Measurements from ENCODE around the gene TLCD3A. TPM values are rescaled to one million over a fixed set of nuclear protein-coding genes. Genes with fewer than 3 reads are reported as not detected.
"Not testable (repeated sequence)": the region's sequence is repeated elsewhere in the genome, so short reads cannot be mapped to it uniquely, and the experiment has no call there.

TLCD3A gene
- total RNA-seq, 1 experiment from 2014 or later = 13.4 TPM

DNA sequence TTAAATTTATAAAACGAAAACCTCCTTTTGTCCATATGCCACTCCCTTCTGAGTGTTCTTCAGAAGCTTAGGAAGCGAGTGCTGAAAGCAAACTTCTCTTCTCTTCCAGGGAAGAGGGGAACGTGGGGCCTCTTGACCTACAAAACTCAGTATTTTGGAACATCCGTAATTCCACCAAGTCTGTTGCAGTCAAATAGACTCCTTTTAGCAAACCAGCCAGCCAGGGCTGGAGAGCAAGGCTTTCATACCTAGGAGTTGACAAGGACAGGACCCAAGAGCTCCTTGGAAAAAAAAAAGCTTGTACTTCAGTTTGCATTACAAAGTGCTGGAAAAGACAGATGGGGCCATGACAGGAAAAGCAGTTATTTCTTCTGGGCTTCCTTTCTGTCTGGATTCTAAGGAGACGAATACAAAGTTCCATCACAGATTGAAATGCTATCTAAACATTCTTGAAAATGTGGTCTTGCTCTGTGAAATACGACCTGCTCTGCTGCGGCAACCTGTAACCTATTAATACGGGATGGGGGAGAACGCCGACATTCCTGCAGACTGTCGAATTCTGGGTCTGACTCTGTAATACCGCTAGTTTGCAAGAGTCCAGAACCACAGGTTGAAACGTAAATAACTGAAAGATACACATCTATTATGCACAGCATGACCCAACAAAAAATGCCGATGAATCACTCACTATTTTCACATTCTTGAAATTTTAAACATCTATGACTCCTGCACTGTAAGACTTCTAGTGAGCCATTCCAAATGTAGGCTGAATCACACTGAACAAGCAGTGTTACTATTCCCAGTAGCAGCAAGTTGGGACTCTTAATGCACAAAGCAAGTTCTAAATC lies 38.4 kb upstream of the TLCD3A start:
- H3K4me3 ChIP-seq (ENCODE audit: low read depth, low read length) = no peak overlapping the region
- Mint-ChIP-seq H3K36me3 (ENCODE audit: insufficient read depth, unreplicated experiment) (peaks cover 22% of the 10 kb centered on the region), H3K27ac (ENCODE audit: unreplicated experiment) (no peak overlapping the region), H3K9me3 (ENCODE audit: unreplicated experiment) (no peaks in the 10 kb centered on the region), H3K4me3 (ENCODE audit: unreplicated experiment) (no peak overlapping the region), H3K27me3 (ENCODE audit: insufficient read depth, unreplicated experiment) (no peaks in the 10 kb centered on the region), H3K4me1 (ENCODE audit: low read depth, unreplicated experiment) (no peaks in the 10 kb centered on the region)
- ChIA-PET CTCF (no interaction called here), POLR2A (no interaction called here)
- intact Hi-C loops (cut with micrococcal nuclease; ENCODE audit: unreplicated experiment) = no loop called here
- DNase-seq = no peak
- no peaks in the 10 kb centered on the region for H3K36me3 ChIP-seq (ENCODE audit: control insufficient read depth, insufficient read depth, low read length)
- H3K9me3 ChIP-seq = no peaks in the 10 kb centered on the region
- no TSS peak for BruUV-seq (replicated peaks)
- H3K27me3 ChIP-seq (replicated peaks; ENCODE audit: control insufficient read depth, insufficient read depth, low read length) = no peaks in the 10 kb centered on the region
- no peaks in the 10 kb centered on the region for H3K4me1 ChIP-seq
- TF ChIP-seq, protein P1, sequence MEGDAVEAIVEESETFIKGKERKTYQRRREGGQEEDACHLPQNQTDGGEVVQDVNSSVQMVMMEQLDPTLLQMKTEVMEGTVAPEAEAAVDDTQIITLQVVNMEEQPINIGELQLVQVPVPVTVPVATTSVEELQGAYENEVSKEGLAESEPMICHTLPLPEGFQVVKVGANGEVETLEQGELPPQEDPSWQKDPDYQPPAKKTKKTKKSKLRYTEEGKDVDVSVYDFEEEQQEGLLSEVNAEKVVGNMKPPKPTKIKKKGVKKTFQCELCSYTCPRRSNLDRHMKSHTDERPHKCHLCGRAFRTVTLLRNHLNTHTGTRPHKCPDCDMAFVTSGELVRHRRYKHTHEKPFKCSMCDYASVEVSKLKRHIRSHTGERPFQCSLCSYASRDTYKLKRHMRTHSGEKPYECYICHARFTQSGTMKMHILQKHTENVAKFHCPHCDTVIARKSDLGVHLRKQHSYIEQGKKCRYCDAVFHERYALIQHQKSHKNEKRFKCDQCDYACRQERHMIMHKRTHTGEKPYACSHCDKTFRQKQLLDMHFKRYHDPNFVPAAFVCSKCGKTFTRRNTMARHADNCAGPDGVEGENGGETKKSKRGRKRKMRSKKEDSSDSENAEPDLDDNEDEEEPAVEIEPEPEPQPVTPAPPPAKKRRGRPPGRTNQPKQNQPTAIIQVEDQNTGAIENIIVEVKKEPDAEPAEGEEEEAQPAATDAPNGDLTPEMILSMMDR (IDR thresholded peaks at IDR 0.05; ENCODE audit: insufficient read depth in 1 of 2, low read depth in 1 of 2, low read length in 1 of 2, severe bottlenecking in 1 of 2, unreplicated experiment in 1 of 2) = no peak

DNA sequence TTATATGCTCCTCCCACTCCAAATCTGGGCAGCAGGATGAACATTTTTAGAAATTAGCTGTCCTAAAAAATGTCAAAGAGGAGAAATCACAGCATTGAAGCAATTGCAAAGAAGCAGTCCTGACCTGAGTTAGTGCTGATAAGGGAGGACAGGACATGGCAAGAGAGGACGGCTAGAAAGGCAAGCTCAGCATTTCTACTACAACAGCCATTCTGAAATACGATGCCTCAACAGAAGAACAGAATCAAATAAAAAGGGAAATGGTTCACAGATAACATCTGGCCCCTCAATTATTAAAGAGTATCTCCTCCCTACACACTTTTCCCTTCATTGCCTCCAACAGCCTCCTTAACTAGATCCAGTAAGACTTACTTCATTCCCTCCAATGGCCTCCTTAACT lies 36.0 kb upstream of the TLCD3A start:
- H3K9me3 Mint-ChIP-seq (ENCODE audit: unreplicated experiment) = no peaks in the 10 kb centered on the region
- H3K4me1 ChIP-seq = no peaks in the 10 kb centered on the region
- intact Hi-C loops (cut with micrococcal nuclease; ENCODE audit: unreplicated experiment) = no loop called here
- H3K4me3 ChIP-seq (ENCODE audit: low read depth, low read length) = no peak overlapping the region
- H3K27ac Mint-ChIP-seq (ENCODE audit: unreplicated experiment) = no peak overlapping the region
- no peaks in the 10 kb centered on the region for H3K36me3 ChIP-seq (ENCODE audit: control insufficient read depth, insufficient read depth, low read length)
- ChIA-PET POLR2A (no interaction called here), CTCF (no interaction called here)
- TF ChIP-seq, protein P1 (IDR thresholded peaks at IDR 0.05; ENCODE audit: insufficient read depth in 1 of 2, low read depth in 1 of 2, low read length in 1 of 2, severe bottlenecking in 1 of 2, unreplicated experiment in 1 of 2) = no peak
- no TSS peak for BruUV-seq (replicated peaks)
- H3K4me1 Mint-ChIP-seq (ENCODE audit: low read depth, unreplicated experiment) = no peaks in the 10 kb centered on the region
- peaks cover 15% of the 10 kb centered on the region for H3K36me3 Mint-ChIP-seq (ENCODE audit: insufficient read depth, unreplicated experiment)
- H3K27me3 ChIP-seq (replicated peaks; ENCODE audit: control insufficient read depth, insufficient read depth, low read length) = no peaks in the 10 kb centered on the region
- DNase-seq = no peak
- no peak overlapping the region for H3K4me3 Mint-ChIP-seq (ENCODE audit: unreplicated experiment)
- no peaks in the 10 kb centered on the region for H3K9me3 ChIP-seq
- no peaks in the 10 kb centered on the region for H3K27me3 Mint-ChIP-seq (ENCODE audit: insufficient read depth, unreplicated experiment)

DNA sequence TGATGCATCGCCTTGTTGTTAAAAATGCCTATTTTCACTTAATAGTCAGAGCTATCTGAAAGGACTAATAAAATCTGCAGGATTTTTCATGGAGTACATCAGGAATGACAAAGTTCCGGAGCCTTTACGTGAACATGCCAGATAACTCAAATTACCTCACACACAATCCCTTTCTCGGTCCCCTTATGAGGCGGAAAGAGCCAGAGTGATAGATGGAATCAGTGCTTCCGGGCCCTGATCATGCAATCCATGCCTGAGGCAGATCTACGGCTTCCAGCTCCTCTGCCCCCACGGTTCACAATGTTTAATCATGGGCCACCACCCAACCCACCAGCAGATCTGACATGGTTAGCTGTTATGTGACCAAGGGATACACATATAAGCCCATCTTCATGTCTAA lies 34.7 kb upstream of the TLCD3A start:
- no peak for DNase-seq
- Mint-ChIP-seq H3K4me1 (ENCODE audit: low read depth, unreplicated experiment) (no peaks in the 10 kb centered on the region), H3K9me3 (ENCODE audit: unreplicated experiment) (no peaks in the 10 kb centered on the region), H3K36me3 (ENCODE audit: insufficient read depth, unreplicated experiment) (peaks cover 15% of the 10 kb centered on the region), H3K27ac (ENCODE audit: unreplicated experiment) (no peak overlapping the region), H3K27me3 (ENCODE audit: insufficient read depth, unreplicated experiment) (no peaks in the 10 kb centered on the region), H3K4me3 (ENCODE audit: unreplicated experiment) (no peak overlapping the region)
- intact Hi-C loops (cut with micrococcal nuclease; ENCODE audit: unreplicated experiment) = no loop called here
- H3K27me3 ChIP-seq (replicated peaks; ENCODE audit: control insufficient read depth, insufficient read depth, low read length) = no peaks in the 10 kb centered on the region
- TF ChIP-seq, protein P1 (IDR thresholded peaks at IDR 0.05; ENCODE audit: insufficient read depth in 1 of 2, low read depth in 1 of 2, low read length in 1 of 2, severe bottlenecking in 1 of 2, unreplicated experiment in 1 of 2) = no peak
- no peaks in the 10 kb centered on the region for H3K36me3 ChIP-seq (ENCODE audit: control insufficient read depth, insufficient read depth, low read length)
- H3K4me3 ChIP-seq (ENCODE audit: low read depth, low read length) = no peak overlapping the region
- ChIA-PET CTCF (no interaction called here), POLR2A (no interaction called here)
- H3K9me3 ChIP-seq = no peaks in the 10 kb centered on the region
- H3K4me1 ChIP-seq = no peaks in the 10 kb centered on the region
- no TSS peak for BruUV-seq (replicated peaks)

DNA sequence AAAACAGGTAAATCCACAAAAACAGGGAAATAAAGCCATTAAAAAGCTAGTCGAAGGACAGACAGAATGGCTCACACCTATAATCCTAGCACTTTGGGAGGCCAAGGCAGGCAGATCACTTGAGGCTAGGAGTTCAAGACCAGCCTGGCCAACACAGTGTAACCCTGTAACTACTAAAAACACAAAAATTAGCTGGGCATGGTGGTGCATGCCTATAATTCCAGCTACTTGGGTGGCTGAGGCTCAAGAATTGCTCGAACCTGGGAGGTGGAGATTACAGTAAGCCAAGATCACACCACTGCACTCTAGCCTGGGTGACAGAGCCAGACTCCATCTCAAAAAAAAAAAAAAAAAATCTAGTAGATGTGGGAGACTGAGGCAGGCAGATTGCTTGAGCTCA lies 34.3 kb upstream of the TLCD3A start:
- CTCF ChIA-PET = interaction anchor here (0.7 kb wide), 1 partner anchor 146 kb away, joined by 7 read pairs; no protein-coding TSS in a partner anchor
- H3K4me3 ChIP-seq (ENCODE audit: low read depth, low read length); POLR2A ChIA-PET; H3K9me3 ChIP-seq; intact Hi-C loops (cut with micrococcal nuclease; ENCODE audit: unreplicated experiment); H3K27me3 ChIP-seq (replicated peaks; ENCODE audit: control insufficient read depth, insufficient read depth, low read length); H3K9me3 Mint-ChIP-seq (ENCODE audit: unreplicated experiment); H3K27ac Mint-ChIP-seq (ENCODE audit: unreplicated experiment); BruUV-seq (replicated peaks); H3K4me1 Mint-ChIP-seq (ENCODE audit: low read depth, unreplicated experiment); H3K4me3 Mint-ChIP-seq (ENCODE audit: unreplicated experiment); H3K36me3 ChIP-seq (ENCODE audit: control insufficient read depth, insufficient read depth, low read length); H3K27me3 Mint-ChIP-seq (ENCODE audit: insufficient read depth, unreplicated experiment); H3K4me1 ChIP-seq; DNase-seq: not testable (repeated sequence)
- H3K36me3 Mint-ChIP-seq (ENCODE audit: insufficient read depth, unreplicated experiment) = peaks cover 15% of the 10 kb centered on the region
